MV-4-11 (cell line): ENCODE results near the gene CDC14A.

Experiments
- DNase-seq: peaks from one replicate; lab custom pipeline; 2025; lab: John Stamatoyannopoulos, UW

CDC14A gene

DNA sequence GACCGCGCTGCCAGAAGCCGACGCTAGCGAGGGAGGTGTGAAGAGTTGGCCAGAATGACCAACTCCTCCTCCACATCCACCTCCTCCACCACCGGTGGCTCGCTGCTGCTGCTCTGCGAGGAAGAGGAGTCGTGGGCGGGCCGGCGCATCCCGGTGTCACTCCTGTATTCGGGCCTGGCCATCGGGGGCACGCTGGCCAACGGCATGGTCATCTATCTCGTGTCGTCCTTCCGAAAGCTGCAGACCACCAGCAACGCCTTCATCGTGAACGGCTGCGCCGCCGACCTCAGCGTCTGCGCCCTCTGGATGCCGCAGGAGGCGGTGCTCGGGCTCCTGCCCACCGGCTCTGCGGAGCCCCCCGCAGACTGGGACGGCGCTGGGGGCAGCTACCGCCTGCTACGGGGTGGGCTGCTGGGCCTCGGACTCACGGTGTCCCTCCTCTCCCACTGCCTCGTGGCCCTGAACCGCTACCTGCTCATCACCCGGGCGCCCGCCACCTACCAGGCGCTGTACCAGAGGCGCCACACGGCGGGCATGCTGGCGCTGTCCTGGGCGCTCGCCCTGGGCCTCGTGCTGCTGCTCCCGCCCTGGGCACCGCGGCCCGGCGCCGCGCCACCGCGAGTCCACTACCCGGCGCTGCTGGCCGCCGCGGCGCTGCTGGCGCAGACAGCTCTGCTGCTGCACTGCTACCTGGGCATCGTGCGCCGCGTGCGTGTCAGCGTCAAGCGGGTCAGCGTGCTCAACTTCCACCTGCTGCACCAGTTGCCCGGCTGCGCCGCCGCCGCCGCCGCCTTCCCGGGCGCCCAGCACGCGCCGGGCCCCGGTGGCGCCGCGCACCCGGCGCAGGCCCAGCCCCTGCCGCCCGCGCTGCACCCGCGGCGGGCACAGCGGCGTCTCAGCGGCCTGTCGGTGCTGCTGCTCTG is 186.9 kb downstream of the CDC14A start:
- no peak for DNase-seq

DNA sequence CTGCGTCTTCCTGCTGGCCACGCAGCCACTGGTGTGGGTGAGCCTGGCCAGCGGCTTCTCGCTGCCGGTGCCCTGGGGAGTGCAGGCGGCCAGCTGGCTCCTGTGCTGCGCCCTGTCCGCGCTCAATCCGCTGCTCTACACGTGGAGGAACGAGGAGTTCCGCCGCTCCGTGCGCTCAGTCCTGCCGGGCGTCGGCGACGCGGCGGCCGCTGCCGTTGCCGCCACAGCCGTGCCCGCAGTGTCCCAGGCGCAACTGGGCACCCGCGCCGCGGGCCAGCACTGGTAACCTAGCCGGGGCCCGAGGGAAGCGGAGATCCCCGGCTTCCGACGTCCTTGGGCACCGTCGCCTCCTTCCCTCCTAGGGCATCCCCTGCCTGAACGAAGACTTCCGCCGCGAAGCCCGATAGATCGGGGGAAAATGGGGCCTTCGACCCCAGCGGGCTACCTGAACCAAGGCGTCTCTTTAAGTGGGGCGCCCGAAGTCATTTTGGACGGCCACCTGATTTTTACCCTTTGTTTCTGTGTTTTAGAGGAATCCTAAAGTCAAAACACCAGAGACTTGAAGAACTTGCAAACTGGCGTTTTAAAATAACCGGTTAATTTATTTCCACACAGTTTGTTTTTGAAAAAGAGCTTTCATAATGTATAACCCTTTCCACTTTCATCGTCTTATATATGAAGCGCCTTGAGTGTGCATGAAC is 187.7 kb downstream of the CDC14A start:
- DNase-seq, result no peak

DNA sequence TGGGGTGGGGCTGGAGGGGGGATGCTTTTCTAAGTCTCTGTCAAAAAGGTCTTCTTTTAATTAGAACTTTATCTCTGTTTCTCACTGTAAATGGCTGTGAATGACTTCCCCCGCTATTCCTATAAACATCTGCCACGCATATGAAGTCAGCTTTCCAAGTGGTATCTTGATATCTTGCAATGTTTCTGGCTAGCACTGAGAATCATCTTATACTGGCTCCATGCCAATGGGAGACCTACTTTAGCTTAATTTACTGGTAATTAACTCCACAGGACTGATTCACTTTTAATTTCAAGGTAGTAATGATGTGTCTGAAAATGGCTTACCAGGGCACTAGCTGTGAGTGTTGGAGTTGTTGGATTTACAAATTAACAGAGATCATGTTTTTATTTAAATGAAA is 190.0 kb downstream of the CDC14A start:
- no peak for DNase-seq

DNA sequence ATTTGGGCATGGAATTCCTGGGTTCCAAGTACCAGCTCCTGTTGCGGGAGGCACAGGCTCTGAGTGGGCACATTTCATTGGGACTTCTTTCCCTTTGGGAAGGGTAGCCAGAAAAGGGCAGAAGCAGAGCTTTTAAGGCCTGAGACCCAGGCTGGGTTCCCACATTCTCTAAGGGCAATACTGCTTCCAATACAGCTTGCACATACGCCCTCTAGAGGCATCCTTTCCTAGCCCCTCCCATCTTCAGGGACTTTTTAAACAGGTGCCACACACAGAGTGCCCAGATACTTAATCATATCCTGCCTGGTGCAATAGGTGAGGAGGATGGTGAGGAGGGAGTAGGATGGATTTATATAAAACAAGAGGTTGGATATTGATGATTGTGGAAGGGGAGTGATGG is 191.3 kb downstream of the CDC14A start:
- peak; percentile 50 for DNase-seq

DNA sequence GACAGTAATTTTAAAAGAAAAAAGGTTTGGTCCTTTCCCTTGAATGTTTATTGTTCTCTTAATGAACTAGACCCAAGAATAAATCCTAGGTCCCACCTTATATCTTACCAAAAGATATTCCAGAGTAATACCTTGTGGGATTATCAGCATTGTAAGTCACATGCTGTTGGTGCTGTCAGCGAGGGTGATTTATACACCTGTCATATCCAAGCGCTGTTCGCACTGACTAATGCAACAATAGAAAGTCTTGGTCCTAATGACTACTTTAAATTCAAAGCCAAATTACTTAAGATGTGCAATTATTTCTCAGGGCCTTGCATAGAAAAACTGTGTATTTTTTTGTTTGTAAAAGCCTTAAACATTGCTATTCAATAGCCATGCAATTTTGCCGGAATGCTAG is 192.5 kb downstream of the CDC14A start:
- no peak for DNase-seq

DNA sequence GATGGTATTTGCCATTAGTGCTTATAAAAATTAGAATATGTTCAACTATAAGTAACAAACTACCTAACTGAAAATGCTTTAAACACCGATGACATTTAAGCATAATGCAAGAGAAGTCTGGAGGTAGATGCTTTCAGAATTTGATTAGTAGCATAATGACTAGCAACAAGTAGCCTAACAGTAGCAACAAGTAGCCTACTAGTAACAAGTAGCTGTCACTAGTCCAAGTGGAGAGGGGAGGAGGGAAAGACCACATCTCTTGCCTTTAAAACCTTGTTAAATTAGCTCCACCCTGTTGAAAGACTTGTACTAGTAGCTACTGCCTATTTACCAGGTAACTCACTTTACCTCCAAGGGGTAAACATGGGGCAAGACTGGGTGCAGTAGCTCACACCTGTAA is 193.5 kb downstream of the CDC14A start:
- no peak for DNase-seq

DNA sequence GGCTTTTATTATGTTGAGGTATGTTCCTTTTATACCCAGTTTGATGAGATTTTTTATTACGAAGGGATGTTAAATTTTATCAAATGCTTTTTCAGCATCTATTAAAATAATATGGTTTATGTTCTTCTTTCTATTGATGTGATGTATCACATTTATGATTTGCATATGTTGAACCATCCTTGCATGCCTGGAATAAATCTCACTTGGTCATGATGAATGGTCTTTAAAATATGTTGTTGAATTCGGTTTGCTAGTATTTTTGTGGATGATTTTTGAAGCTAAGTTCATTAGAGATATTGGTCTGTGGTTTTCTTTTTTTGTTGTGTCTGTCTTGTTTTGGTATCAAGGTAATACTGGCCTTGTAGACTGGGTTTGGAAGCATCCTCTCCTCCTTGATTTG is 199.7 kb downstream of the CDC14A start:
- no peak for DNase-seq

DNA sequence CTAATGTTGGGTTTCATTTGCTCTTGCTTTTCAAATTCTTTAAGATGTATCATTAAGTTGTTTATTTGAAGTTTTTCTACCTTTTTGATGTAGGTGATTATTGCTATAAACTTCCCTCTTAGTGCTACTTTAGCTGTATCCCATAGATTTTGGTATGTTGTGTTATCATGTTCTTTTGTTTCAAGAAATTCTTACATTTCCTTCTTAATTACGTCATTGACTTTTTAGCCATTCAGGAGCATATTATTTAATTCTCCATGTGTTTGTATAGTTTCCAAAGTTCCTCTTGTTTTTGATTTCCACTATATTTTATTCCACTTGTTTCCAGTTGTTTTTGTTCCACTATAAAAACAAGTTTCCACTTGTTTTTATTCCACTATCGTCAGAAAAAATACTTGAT is 200.6 kb downstream of the CDC14A start:
- no peak for DNase-seq

DNA sequence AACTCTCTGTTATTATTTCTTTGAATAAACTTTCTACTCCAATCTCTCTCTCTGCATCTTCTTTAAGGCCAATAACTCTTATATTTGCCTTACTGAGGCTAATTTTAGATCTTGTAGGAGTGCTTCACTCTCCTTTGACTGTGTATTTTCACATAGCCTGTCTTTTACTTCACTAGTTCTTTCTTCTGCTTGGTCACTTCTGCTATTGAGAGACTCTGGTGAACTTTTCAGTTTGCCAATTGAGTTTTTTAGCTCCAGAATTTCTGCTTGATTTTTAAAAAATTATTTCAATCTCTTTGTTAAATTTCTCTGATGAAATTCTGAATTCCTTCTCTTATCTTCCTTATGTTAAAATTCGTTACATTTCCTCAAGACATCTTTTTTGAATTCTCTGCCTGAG is 203.9 kb downstream of the CDC14A start:
- DNase-seq, result no peak

DNA sequence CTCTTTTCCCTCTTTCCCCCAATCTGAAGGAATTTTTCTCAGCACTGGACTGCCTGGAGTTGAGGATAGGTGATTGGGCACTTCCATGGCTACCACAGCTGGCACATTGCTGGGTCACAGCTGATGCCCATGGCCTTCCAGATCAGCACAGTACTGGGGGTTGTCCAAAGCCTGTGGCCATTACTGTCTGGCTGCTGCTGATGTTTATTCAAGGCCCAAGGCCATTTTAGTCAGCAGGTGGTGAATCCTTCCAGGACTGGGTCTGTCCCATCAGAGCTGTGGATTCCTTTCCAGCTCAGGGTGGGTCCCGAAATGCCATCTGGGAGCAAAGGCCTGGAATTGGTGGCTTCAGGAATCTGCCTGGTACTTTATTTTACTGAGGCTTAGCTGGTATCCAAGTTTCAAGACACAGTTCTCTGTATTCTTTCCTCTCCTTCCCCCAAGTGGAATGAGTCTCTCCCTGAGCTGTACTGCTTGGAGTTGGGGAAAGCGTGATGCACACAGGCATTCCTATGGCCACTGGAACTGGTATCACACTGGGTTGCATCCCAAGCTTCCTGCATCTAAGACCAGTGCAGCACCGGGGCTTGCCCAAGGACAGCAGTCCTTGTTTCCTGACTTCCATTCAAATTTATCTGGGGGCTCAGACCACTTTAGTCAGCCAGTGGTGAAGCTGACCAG is 204.8 kb downstream of the CDC14A start:
- DNase-seq, result no peak

DNA sequence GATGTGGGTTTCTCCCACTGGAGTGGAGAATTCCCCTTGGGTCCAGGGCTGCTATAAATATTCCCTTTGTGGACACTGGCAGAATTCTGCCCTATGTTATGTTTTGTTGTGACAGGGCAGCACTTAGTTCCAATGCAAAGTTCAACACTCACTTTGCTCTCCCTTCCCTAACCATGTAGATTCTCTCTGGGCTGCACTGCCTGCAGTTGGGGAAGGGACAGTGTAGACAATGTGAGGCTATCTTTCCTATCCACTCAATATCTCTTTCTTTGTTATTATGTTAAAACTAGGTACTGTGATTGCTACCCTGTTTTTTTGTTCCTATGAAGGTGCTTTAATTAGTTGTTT is 205.3 kb downstream of the CDC14A start:
- DNase-seq, result no peak

DNA sequence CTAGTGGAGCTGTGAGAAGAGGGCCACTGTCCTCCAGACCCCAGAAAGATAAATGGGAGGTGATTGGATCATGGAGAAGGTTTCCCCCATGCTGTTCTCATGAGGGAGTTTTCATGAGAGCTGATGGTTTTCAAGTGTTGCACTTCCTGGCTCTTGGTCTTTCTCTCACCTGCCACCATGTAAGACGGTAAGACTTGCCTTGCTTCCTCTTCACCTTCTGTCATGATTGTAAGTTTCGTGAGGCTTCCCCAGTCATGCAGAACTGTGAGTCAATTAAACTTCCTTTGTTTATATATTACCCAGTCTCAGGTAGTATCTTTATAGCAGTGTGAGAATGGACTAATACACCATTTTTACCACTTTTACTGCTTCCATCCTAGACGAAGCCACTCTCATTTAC is 213.2 kb downstream of the CDC14A start:
- no peak for DNase-seq

DNA sequence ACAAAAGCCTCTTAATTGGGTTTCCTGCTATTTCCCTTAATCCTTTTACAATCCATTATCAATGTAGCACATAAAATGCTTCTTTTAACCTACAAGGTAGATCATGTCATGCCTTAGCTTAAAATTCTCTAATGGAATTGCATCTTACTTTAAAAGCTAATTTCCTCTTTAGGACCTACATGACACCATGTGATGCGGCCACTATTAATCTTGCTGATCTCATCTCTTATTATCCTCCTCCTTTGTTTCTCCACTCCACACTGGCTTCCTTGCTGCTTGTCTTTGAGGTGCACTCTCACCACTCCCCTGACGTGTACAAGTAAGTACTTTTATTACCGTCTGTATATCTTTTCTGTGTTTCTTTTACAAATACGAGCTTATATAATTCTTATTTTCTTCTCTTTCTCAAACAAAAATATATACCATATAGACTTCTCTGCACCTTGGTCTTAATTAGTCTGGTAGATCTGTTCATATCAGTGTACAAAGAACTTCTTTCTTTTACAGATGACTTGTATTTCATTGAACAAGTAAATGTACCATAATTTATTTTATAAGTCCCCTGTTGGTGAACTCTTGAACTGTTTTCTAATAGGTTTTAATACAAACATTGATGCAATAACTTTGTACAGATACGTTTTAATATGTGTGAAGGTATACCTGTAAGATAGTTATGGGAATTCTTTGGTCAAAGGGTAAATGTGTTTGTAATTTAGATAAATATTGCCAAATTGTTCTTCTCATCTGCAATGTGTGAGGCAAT is 213.8 kb downstream of the CDC14A start:
- no peak for DNase-seq

DNA sequence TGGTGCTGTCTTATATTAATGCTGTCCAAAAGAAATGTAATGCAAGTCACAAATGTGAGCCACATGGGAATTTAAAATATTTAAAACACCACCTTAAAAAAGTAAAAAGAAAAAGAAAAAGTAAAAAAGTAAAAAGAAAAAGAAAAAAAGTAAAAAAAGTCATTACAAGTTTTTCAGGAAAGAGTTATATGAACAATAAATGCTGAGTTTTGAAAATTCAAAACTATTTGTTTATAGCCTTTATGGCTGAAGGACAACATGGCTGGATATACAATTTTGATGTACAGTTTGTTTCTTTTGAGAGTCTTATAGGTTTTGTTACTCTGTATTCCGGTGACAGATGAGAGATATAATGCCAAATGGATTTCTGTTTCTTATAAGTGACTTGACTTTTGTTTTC is 214.8 kb downstream of the CDC14A start:
- DNase-seq, result no peak
